AG04449 (cell line): ENCODE measurements around the gene ZBP1.

Source experiments
- CTCF ChIA-PET: fragments of 350-600 bp; formaldehyde crosslinking; extraction: SDS; loops from one replicate; lab custom pipeline; 2021; ENCODE audit warnings: antibody characterized with exemption; lab: Yijun Ruan, JAX
- POLR2A ChIA-PET: fragments of 400-600, 350-600 bp; formaldehyde crosslinking; extraction: SDS; loops from one replicate; lab custom pipeline; 2020; ENCODE audit warnings: antibody characterized with exemption, inconsistent platforms; lab: Yijun Ruan, JAX
- DNase-seq: peaks from one replicate; pipeline ENCODE4 v3.0.0-alpha.2; 2010; ENCODE audit warnings: low read depth, low spot score
- H3K4me3 ChIP-seq: 2 replicates; pipeline ENCODE4 v1.5.1; 2011; ENCODE audit warnings: low read depth, mild to moderate bottlenecking, control low read depth, low read length
- TF ChIP-seq, protein P1 (sequence below): IDR thresholded peaks from one replicate; pipeline ENCODE4 v1.5.1; 2011; ENCODE audit warnings: mild to moderate bottlenecking, moderate library complexity, low read length, control low read depth, inconsistent platforms; ENCODE audit not compliant: insufficient read depth; ENCODE audit errors: missing control alignments

Gene ZBP1

DNA sequence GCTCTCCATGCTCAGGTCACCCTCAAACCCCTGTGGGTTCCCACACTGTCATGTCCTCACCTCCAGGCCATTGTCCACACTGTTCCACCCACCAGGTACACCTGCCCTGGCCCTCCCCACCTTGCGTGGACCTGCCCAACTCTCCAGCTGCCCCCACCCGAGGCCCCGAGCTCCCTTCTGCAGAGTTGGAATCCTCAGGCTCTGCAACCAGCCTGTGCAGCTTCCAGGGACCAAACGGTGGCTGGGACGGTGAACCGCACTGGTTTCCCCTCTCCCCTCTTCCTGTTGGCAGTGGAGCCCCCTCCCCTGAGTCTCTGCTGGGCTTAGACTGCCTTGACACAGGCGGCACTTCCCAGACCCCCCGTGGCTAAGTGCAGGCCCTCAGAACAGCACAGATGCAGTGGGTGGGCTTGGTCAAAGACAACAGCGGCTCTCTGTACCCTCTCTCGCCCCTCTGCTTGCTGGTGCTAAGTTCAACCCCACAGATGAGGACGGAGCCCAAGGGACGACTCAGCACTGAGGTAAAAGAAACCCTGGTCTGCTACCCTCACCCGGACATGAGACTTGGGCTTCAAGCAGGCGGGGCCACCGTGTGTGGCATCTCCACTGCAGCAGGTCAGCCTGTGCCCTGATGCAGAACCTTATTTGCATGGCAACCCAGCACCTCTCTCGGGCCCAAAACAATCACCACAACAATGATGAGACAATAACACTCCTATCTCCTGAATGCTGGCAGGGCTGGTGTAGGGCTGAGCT lies 11.0 kb downstream of the ZBP1 start:
- ChIA-PET CTCF (interaction anchor here (1.7 kb wide), 1 partner anchor 601 kb away, joined by 9 read pairs; no protein-coding TSS in a partner anchor), POLR2A (no interaction called here)
- no peak for DNase-seq
- no peak overlapping the region for H3K4me3 ChIP-seq
- TF ChIP-seq, protein P1, sequence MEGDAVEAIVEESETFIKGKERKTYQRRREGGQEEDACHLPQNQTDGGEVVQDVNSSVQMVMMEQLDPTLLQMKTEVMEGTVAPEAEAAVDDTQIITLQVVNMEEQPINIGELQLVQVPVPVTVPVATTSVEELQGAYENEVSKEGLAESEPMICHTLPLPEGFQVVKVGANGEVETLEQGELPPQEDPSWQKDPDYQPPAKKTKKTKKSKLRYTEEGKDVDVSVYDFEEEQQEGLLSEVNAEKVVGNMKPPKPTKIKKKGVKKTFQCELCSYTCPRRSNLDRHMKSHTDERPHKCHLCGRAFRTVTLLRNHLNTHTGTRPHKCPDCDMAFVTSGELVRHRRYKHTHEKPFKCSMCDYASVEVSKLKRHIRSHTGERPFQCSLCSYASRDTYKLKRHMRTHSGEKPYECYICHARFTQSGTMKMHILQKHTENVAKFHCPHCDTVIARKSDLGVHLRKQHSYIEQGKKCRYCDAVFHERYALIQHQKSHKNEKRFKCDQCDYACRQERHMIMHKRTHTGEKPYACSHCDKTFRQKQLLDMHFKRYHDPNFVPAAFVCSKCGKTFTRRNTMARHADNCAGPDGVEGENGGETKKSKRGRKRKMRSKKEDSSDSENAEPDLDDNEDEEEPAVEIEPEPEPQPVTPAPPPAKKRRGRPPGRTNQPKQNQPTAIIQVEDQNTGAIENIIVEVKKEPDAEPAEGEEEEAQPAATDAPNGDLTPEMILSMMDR = no peak

DNA sequence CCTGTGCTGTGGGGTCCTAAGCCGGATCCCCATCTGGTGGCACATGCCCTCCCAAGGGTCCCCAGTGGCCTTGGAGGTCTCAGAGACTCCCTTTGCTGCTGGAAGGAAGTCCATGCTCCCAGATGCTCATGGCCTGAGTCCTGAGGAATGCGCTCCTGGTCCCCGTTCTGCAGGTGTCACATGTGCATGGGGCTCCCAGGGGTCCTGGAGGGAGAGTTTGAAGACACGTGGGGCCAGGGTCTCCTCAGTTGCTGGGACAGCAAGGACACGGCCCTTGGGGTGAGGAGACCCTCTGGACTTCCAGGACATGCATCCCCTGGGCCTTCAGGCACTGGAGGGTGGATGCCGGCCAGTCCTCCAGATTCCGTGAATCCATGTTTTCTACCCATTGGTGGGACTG lies 11.7 kb downstream of the ZBP1 start:
- no peak for DNase-seq
- TF ChIP-seq, protein P1 = no peak
- POLR2A ChIA-PET = no interaction called here
- CTCF ChIA-PET = no interaction called here
- no peak overlapping the region for H3K4me3 ChIP-seq

DNA sequence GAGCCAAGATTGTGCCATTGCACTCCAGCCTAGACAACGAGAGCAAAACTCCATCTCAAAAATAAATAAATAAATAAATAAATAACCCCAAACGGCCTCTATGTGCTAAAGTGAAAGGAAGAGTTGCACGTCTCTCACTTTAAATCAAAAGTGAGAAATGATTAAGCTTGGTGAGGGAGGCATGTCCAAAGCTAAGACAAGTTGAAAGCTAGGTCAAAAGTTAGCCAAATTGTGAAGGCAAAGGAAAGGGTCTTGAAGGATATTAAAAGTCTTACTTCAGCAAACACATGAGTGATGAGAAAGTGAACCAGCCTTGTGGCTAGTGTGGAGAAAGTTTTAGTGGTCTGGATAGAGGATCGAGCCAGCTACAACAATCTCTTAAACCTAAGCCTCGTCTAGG lies 14.3 kb downstream of the ZBP1 start:
- CTCF ChIA-PET = interaction anchor here (0.6 to 1.5 kb wide), 5 partner anchors 9 to 604 kb away, joined by 3 to 7 read pairs (median 3); no protein-coding TSS in a partner anchor
- POLR2A ChIA-PET = interaction anchor here (0.5 kb wide), 1 partner anchor 25 kb away, joined by 3 read pairs; no protein-coding TSS in a partner anchor
- DNase-seq = no peak
- TF ChIP-seq, protein P1 = no peak
- no peak overlapping the region for H3K4me3 ChIP-seq

DNA sequence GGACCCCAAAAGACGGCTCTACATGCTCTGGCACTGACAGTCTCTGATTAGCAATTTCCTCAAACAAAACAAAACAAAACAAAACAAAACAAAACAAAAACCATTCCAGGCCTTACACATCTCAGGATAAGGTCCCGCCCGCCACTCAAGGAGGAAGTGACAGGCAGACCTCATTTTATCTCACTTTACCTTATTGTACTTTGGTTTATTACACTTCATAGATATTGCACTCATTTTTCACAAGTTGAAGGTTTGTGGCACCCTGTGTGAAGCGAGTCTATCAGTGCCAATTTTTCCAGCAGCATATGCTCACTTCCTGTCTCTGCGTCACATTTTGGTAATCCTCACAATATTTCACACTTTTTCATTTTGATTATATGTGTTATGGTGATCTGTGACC lies 15.2 kb downstream of the ZBP1 start:
- ChIA-PET CTCF (no interaction called here), POLR2A (no interaction called here)
- no peak overlapping the region for H3K4me3 ChIP-seq
- TF ChIP-seq, protein P1 = no peak
- no peak for DNase-seq

DNA sequence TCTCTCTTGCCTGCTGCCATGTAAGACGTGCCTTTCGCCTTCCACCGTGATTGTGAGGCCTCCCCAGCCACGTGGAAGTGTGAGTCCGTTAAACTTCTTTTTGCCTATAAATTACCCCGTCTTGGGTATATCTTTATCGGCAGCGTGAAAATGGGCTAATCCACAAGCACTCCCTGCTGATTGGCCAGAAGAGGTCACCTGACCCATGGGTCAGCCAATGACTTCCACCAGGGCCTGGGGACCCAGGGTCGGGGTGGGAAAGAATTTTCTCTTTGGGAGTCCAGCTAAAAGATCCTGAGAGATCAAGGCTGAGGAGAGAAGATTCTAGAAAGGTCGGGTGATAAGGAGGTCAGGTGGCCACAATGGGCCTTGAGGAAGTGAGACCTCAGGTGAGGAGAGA lies 17.1 kb downstream of the ZBP1 start:
- DNase-seq = no peak
- POLR2A ChIA-PET = no interaction called here
- CTCF ChIA-PET = interaction anchor here (13.2 kb wide), 2 partner anchors 89 to 606 kb away, joined by 270 to 303 read pairs; no protein-coding TSS in a partner anchor

DNA sequence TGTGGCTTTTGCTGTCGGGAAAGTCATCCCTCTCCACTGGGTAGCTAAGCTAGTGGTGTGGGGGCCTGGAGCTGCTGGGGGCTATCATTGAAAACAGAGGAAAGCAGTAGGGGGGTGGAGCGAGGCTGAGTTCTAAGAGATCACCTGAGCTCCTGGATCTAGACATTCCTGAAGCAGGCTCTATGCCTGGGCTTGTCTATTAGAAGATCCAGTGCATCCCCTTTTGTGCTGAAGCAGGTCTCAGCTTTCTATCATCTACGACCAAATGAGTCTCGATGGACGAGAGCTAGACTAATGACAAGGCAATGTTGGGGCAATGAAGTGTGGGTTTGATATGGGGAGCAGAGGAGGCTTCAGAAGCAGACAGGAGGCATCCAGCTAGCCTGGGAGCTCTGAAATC lies 18.5 kb downstream of the ZBP1 start:
- TF ChIP-seq, protein P1 = no peak
- no peak overlapping the region for H3K4me3 ChIP-seq
- no peak for DNase-seq
- POLR2A ChIA-PET = interaction anchor here (0.6 kb wide), 1 partner anchor 206 kb away, joined by 3 read pairs; no protein-coding TSS in a partner anchor
- CTCF ChIA-PET = interaction anchor here (1.0 to 13.2 kb wide), 4 partner anchors 11 to 608 kb away, joined by 3 to 303 read pairs (median 137); no protein-coding TSS in a partner anchor

More for the DNA sequence above, 17.1 kb downstream of the ZBP1 start:
- no peak overlapping the region for H3K4me3 ChIP-seq
- TF ChIP-seq, protein P1 = no peak
